Measurements from ENCODE around the gene RNF14. TPM values are rescaled to one million over a fixed set of nuclear protein-coding genes. Genes with fewer than 3 reads are reported as not detected.

The RNF14 gene
- total RNA-seq, 1 donor from 2014 or later: 30.4 TPM

DNA sequence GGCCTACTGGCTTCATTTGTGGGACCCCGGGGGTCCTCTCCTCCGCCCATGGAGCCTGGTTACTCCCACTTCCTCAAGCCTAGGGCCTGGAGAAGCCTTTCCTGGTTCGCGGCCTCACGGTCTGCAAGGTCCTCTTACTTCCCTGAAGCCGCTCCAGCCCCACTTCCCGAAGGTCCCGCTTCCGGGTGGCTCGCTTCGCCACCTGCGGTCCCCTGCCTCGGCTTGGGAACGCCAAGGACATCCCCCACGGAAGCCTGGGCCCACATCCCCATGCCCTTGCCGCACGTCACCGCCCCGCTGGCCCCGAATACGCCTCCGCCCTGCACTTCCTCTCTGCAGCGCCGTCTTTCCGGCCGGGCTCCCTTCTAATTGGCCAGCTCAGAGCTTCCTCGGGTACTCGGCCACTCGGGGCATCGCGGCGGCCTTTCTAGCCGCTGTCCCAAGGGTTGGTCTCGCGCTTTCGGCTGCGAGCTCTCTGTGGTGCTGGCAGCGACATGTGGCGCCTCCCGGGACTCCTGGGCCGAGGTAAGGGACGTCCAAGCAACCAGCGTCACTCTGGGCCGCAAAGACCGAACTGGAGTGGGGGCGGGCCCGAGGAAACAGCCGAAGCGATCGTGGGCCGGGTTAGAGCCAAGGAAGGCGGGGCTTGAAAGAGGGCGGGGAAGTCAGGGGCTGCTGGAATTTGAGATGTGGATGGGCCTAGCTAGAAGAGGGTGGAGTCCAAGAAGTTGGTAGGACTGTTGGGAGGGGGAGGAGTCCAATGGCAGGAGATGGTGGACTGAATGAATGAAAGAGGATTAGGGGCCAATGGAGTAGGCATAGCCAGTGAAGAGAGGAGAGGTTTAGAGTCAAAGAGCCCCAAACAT, 45.2 kb upstream of the RNF14 start, which contains the start of gene DELE1:
DELE1 (plus strand) TSS at position 424 of the 866 bp plus-strand sequence; CDS start at position 495, 71 bp downstream.
- Mint-ChIP-seq H3K4me1 (peaks cover 23% of the 10 kb centered on the region), H3K27ac (peak within 1 kb of the TSS; percentile 95), H3K36me3 (ENCODE audit: low read depth) (peaks cover 44% of the 10 kb centered on the region), H3K4me3 (peak within 1 kb of the TSS; percentile 91), H3K27me3 (no peaks in the 10 kb centered on the region), H3K9me3 (no peaks in the 10 kb centered on the region)
- peak; percentile 96 for ATAC-seq (ENCODE audit: low read depth)
- intact Hi-C loops (cut with micrococcal nuclease): loop anchor here (1.0 to 2.0 kb wide), 7 partner anchors 9 to 258 kb away; partner anchors contain the start of genes NDFIP1 and RNF14
- CTCF ChIA-PET: interaction anchor here (0.9 to 2.9 kb wide), 5 partner anchors 9 to 232 kb away, joined by 3 to 17 read pairs (median 4); partner anchors contain the start of gene RNF14
- POLR2A ChIA-PET: interaction anchor here (0.5 to 3.4 kb wide), 21 partner anchors 9 to 603 kb away, joined by 3 to 47 read pairs (median 5); partner anchors contain the start of genes FCHSD1, GNPDA1, HDAC3 and PCDH1
- DNase-seq: peak; percentile 84
- TF ChIP-seq CTCF (IDR thresholded peaks at IDR 0.05): no peak

DNA sequence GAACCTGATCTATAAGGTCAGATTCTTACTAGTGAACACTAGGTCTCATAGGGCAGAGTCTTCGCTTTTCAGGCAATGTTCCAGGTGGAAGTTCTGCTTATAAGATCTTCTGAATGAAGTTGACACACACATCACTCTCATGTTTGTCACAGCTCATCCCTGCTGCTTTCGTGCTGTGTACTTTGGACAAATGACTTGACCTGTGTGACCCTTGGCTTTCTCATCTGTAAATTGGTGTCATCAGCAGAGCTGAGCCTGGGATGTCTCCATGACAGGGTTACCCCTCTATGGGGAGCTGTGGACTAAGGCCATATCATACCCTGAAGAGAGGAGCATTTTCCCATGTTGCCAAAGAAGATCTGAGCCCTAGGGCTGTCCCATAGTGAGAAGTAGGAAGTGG, 42.5 kb upstream of the RNF14 start:
- H3K27me3 Mint-ChIP-seq: no peaks in the 10 kb centered on the region
- ChIA-PET POLR2A (no interaction called here), CTCF (no interaction called here)
- no peak overlapping the region for H3K27ac Mint-ChIP-seq
- ATAC-seq (ENCODE audit: low read depth): no peak
- no peak overlapping the region for H3K4me3 Mint-ChIP-seq
- peaks cover 23% of the 10 kb centered on the region for H3K4me1 Mint-ChIP-seq
- peaks cover 71% of the 10 kb centered on the region for H3K36me3 Mint-ChIP-seq (ENCODE audit: low read depth)
- H3K9me3 Mint-ChIP-seq: no peaks in the 10 kb centered on the region
- TF ChIP-seq CTCF (IDR thresholded peaks at IDR 0.05): no peak
- no peak for DNase-seq
- intact Hi-C loops (cut with micrococcal nuclease): no loop called here

- Mint-ChIP-seq H3K4me3 (no peak overlapping the region), H3K36me3 (ENCODE audit: low read depth) (peaks cover 86% of the 10 kb centered on the region), H3K27me3 (no peaks in the 10 kb centered on the region), H3K27ac (no peak overlapping the region), H3K9me3 (no peaks in the 10 kb centered on the region), H3K4me1 (peaks cover 19% of the 10 kb centered on the region)
- DNase-seq (no peak), ATAC-seq (ENCODE audit: low read depth) (no peak)
- intact Hi-C loops (cut with micrococcal nuclease): no loop called here
- TF ChIP-seq CTCF (IDR thresholded peaks at IDR 0.05): no peak
- POLR2A ChIA-PET: no interaction called here
- CTCF ChIA-PET: no interaction called here
Observed at GRCh38 chr5:141928051-141928450, 40.9 kb upstream of the RNF14 start.

GRCh38 chr5:141929398-141930058, 39.4 kb upstream of the RNF14 start:
- Mint-ChIP-seq H3K27me3 (no peaks in the 10 kb centered on the region), H3K27ac (no peak overlapping the region), H3K9me3 (no peaks in the 10 kb centered on the region), H3K4me3 (no peak overlapping the region), H3K4me1 (peaks cover 6% of the 10 kb centered on the region), H3K36me3 (ENCODE audit: low read depth) (peaks cover 91% of the 10 kb centered on the region)
- no peak for DNase-seq
- ChIA-PET CTCF (no interaction called here), POLR2A (no interaction called here)
- intact Hi-C loops (cut with micrococcal nuclease): no loop called here
- no peak for ATAC-seq (ENCODE audit: low read depth)
- TF ChIP-seq CTCF (IDR thresholded peaks at IDR 0.05): no peak

DNA sequence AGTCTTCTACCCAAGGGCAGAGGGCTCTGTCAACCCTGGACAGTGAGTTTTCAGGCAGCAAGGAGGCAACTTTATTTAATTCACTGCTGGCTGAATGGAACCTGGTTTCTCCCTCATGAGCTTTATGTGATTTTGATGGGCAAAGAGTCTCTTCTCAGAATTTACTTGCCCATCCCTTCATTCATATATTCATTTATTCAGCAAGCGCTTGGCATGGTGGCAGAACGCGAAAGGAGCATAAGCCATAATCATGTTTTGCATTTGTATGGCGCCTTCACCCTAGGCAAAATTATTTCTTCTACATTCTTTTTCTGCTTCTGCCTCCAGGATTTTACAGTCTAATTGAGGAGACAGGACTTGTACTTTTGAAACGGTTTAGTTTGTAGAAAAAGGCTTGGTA, 37.2 kb upstream of the RNF14 start:
- Mint-ChIP-seq H3K4me1 (no peaks in the 10 kb centered on the region), H3K27me3 (no peaks in the 10 kb centered on the region), H3K9me3 (no peaks in the 10 kb centered on the region), H3K36me3 (ENCODE audit: low read depth) (peaks cover 95% of the 10 kb centered on the region), H3K27ac (no peak overlapping the region), H3K4me3 (no peak overlapping the region)
- DNase-seq (no peak), ATAC-seq (ENCODE audit: low read depth) (no peak)
- CTCF ChIA-PET: no interaction called here
- TF ChIP-seq CTCF (IDR thresholded peaks at IDR 0.05): no peak
- POLR2A ChIA-PET: no interaction called here
- intact Hi-C loops (cut with micrococcal nuclease): no loop called here

All from activated B cell treated with CpG ODN at 0.5 μM for 24 hours (primary cell).